SU-DHL-6 (cell line): ENCODE data around the gene LRP2BP.

ENCODE experiments used
- H2AFZ ChIP-seq: fragments of 200-600 bp; sonication (generic); 2 replicates; pipeline ENCODE4 v1.6.1; 2014; ENCODE audit warnings: low read depth, mild to moderate bottlenecking, moderate library complexity, mixed read lengths, antibody characterized with exemption, low read length; ENCODE audit not compliant: severe bottlenecking
- H3F3A ChIP-seq: fragments of 200-600 bp; shearing (Covaris generic); 2 replicates; pipeline ENCODE4 v1.6.0; 2016; ENCODE audit warnings: antibody characterized with exemption, mild to moderate bottlenecking; ENCODE audit not compliant: insufficient read depth
- H3K27ac ChIP-seq: fragments of 200-600 bp; sonication (generic); 2 replicates; pipeline ENCODE4 v1.5.1; 2016; ENCODE audit warnings: low read depth, mild to moderate bottlenecking, low read length, moderate library complexity, mixed read lengths
- H3K27me3 ChIP-seq: fragments of 200-600 bp; sonication (generic), shearing (Covaris generic); 2 replicates; pipeline ENCODE4 v1.6.0; 2014; ENCODE audit warnings: mild to moderate bottlenecking, low read length
- H3K36me3 ChIP-seq: fragments of 200-600 bp; sonication (generic); 2 replicates; pipeline ENCODE4 v1.6.1; 2014; ENCODE audit warnings: mild to moderate bottlenecking, low read length, mixed read lengths
- H3K4me2 ChIP-seq: fragments of 300-600, 200-600 bp; shearing (Covaris generic), sonication (generic); 2 replicates; pipeline ENCODE4 v1.6.0; 2014; ENCODE audit warnings: low read length, low read depth, mild to moderate bottlenecking; ENCODE audit not compliant: poor library complexity, severe bottlenecking
- H3K4me3 ChIP-seq: fragments of 200-600 bp; sonication (generic); 2 replicates; pipeline ENCODE4 v1.5.1; 2014; ENCODE audit warnings: antibody characterized with exemption, low read length, mild to moderate bottlenecking, mixed read lengths; ENCODE audit not compliant: insufficient read depth, poor library complexity, severe bottlenecking
- H3K79me2 ChIP-seq: fragments of 200-600 bp; sonication (generic); 2 replicates; pipeline ENCODE4 v1.6.1; 2014; ENCODE audit warnings: mild to moderate bottlenecking, low read length, moderate library complexity; ENCODE audit not compliant: insufficient read depth
- H3K9ac ChIP-seq: fragments of 200-600 bp; sonication (generic); 2 replicates; pipeline ENCODE4 v1.7.0; 2014; ENCODE audit warnings: mild to moderate bottlenecking, low read length
- H3K9me2 ChIP-seq: fragments of 200-600 bp; sonication (generic); replicated peaks from 2 replicates; pipeline ENCODE4 v1.6.1; 2014; ENCODE audit warnings: low read length; ENCODE audit not compliant: insufficient read depth
- H3K9me3 ChIP-seq: fragments of 200-600 bp; sonication (generic); 2 replicates; pipeline ENCODE4 v1.6.1; 2014; ENCODE audit warnings: low read length, mixed read lengths; ENCODE audit not compliant: insufficient read depth
- H4K20me1 ChIP-seq: fragments of 200-600 bp; sonication (generic); 2 replicates; pipeline ENCODE4 v1.6.1; 2014; ENCODE audit warnings: low read depth, mild to moderate bottlenecking, antibody characterized with exemption, low read length, moderate library complexity, mixed read lengths
- EZH2phosphoT487 ChIP-seq: fragments of 200-600 bp; sonication (generic), shearing (Covaris generic); conservative IDR thresholded peaks from 2 replicates; pipeline ENCODE4 v1.6.1; 2018; ENCODE audit warnings: mild to moderate bottlenecking, antibody characterized with exemption, low read length, moderate library complexity, mixed read lengths
- TF ChIP-seq, protein P1 (sequence below): fragments of 200-600 bp; sonication (generic); IDR thresholded peaks from one replicate; pipeline ENCODE4 v1.5.1; 2017; ENCODE audit warnings: antibody characterized with exemption, mild to moderate bottlenecking, low read length, moderate library complexity; ENCODE audit not compliant: insufficient read depth, poor library complexity, severe bottlenecking

The LRP2BP gene

DNA sequence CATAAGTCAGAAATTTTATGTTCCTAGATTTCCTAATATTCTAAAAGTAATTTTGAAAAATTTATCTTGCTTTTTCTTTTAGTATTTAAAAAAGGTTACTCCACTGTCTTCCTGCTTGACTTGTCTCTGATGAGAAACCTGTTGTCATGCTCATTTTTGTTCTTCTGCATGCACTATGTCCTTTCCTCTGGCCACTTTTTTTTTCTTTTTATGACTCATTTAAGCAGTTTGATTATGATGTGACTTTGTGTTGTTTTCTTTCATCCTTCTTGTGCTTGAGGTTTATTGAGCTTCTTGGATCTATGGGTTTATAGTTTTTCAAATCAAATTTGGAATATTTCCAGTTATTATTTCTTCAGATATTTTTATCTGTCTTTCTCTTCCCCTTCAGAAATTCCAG, 42.1 kb upstream of the LRP2BP start:
- H3K79me2 ChIP-seq, result no peaks in the 10 kb centered on the region
- TF ChIP-seq, protein P1, sequence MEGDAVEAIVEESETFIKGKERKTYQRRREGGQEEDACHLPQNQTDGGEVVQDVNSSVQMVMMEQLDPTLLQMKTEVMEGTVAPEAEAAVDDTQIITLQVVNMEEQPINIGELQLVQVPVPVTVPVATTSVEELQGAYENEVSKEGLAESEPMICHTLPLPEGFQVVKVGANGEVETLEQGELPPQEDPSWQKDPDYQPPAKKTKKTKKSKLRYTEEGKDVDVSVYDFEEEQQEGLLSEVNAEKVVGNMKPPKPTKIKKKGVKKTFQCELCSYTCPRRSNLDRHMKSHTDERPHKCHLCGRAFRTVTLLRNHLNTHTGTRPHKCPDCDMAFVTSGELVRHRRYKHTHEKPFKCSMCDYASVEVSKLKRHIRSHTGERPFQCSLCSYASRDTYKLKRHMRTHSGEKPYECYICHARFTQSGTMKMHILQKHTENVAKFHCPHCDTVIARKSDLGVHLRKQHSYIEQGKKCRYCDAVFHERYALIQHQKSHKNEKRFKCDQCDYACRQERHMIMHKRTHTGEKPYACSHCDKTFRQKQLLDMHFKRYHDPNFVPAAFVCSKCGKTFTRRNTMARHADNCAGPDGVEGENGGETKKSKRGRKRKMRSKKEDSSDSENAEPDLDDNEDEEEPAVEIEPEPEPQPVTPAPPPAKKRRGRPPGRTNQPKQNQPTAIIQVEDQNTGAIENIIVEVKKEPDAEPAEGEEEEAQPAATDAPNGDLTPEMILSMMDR, result no peak
- TF ChIP-seq EZH2phosphoT487, result no peak
- H3K9ac ChIP-seq, result no peak overlapping the region
- no peak overlapping the region for H3K27ac ChIP-seq
- H3K36me3 ChIP-seq, result no peaks in the 10 kb centered on the region
- H3F3A ChIP-seq, result peaks cover 15% of the 10 kb centered on the region; the same call in 1 of the 2 replicates
- no peaks in the 10 kb centered on the region for H3K9me2 ChIP-seq
- H4K20me1 ChIP-seq, result no peaks in the 10 kb centered on the region
- no peaks in the 10 kb centered on the region for H3K27me3 ChIP-seq
- no peak overlapping the region for H3K4me3 ChIP-seq
- no peak overlapping the region for H3K4me2 ChIP-seq
- H3K9me3 ChIP-seq, result no peaks in the 10 kb centered on the region
- no peak overlapping the region for H2AFZ ChIP-seq

DNA sequence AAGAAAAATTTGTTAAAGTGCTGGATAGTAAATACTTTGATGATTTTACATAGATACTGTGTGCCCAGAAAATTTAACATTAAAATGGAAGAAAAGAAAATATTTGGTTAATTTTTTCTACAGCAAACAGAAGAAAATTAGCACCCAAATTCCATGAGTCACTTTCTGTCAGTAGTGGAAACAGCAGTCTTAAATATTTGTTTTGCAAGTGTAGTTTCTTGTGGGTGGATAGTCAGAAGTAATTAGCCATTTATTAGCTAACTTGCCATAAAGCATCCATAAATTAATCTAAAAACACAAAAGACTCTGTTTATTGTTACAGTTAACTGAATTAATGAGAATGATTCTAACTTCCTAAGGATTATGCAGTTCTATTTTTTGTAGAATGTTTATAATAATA, 39.7 kb upstream of the LRP2BP start:
- TF ChIP-seq EZH2phosphoT487, result no peak
- TF ChIP-seq, protein P1, result no peak
- Histone ChIP-seq H3K9me3 (no peaks in the 10 kb centered on the region), H3K36me3 (no peaks in the 10 kb centered on the region), H3K79me2 (no peaks in the 10 kb centered on the region), H3K27ac (no peak overlapping the region), H3K27me3 (no peaks in the 10 kb centered on the region), H2AFZ (no peak overlapping the region), H4K20me1 (no peaks in the 10 kb centered on the region), H3K9me2 (no peaks in the 10 kb centered on the region), H3F3A (no peaks in the 10 kb centered on the region; the same call in 1 of the 2 replicates), H3K9ac (no peak overlapping the region), H3K4me3 (no peak overlapping the region), H3K4me2 (no peak overlapping the region)

DNA sequence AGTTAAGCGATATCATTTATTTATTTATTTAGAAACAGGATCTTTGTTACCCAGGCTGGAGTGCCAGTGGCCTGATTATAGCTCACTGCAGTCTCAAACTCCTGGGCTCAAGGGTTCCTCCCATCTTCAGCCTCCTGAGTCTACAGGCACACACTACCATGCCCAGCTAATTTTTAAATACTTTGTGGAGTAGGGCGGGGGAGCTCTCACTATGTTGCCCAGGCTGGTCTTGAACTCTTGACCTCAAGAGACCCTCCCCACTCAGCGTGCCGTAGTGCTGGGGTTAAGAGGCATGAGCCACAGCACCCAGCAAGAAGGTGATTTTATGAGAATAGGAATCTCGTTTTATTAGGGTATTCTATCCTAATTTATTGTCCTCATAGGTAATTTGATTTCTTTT, 33.9 kb upstream of the LRP2BP start:
- TF ChIP-seq, protein P1, result no peak
- TF ChIP-seq EZH2phosphoT487, result no peak
- Histone ChIP-seq H2AFZ (no peak overlapping the region), H3K9me3 (no peaks in the 10 kb centered on the region), H3F3A (no peaks in the 10 kb centered on the region), H3K36me3 (no peaks in the 10 kb centered on the region), H3K27me3 (no peaks in the 10 kb centered on the region), H3K79me2 (no peaks in the 10 kb centered on the region), H3K4me2 (no peak overlapping the region), H4K20me1 (no peaks in the 10 kb centered on the region), H3K27ac (no peak overlapping the region), H3K9me2 (no peaks in the 10 kb centered on the region), H3K9ac (no peak overlapping the region), H3K4me3 (no peak overlapping the region)
